WTC11 (cell line): ENCODE data around the gene TTLL5. TPM values are rescaled to one million over a fixed set of nuclear protein-coding genes. Genes with fewer than 3 reads are reported as not detected.

Experiments
- ATAC-seq: fragments of 200-7000 bp; cut with Tn5 transposase; 2 replicates; pipeline ENCODE4 v1.10.0; 2021; ENCODE audit warnings: mild to moderate bottlenecking, moderate library complexity
- CTCF ChIA-PET: fragments of 300-600 bp; sonication (Branson Sonifier 250); formaldehyde crosslinking; loops from one replicate; lab custom pipeline; 2021; ENCODE audit warnings: antibody characterized with exemption; lab: Charles Lee
- POLR2A ChIA-PET: fragments of 350-600 bp; sonication (Branson Sonifier 250); formaldehyde crosslinking; loops from one replicate; lab custom pipeline; 2021; ENCODE audit warnings: antibody characterized with exemption; lab: Charles Lee
- DNase-seq: peaks from one replicate; pipeline ENCODE4 v3.0.0; 2021; ENCODE audit warnings: low spot score
- H3K27ac Mint-ChIP-seq: 2 replicates; pipeline ENCODE4 v1.8.0; 2021; ENCODE audit warnings: mixed read lengths
- H3K27me3 Mint-ChIP-seq: 2 replicates; pipeline ENCODE4 v1.8.0; 2021; ENCODE audit warnings: low read depth, mild to moderate bottlenecking, moderate library complexity, mixed read lengths
- H3K36me3 Mint-ChIP-seq: 2 replicates; pipeline ENCODE4 v1.8.0; 2021; ENCODE audit warnings: mixed read lengths
- H3K4me1 Mint-ChIP-seq: 2 replicates; pipeline ENCODE4 v1.8.0; 2022; ENCODE audit warnings: mixed read lengths
- H3K4me3 Mint-ChIP-seq: 2 replicates; pipeline ENCODE4 v1.8.0; 2021; ENCODE audit warnings: mild to moderate bottlenecking, moderate library complexity, mixed read lengths
- H3K9me3 Mint-ChIP-seq: 2 replicates; pipeline ENCODE4 v1.8.0; 2021; ENCODE audit warnings: mixed read lengths
- AFF4 ChIP-seq: sonication (generic); formaldehyde crosslinking; IDR thresholded peaks from 2 replicates; pipeline ENCODE4 v1.8.1; 2023; ENCODE audit warnings: mild to moderate bottlenecking, missing genetic modification reagents, borderline replicate concordance
- AR ChIP-seq: fragments of 250-450 bp; sonication (Bioruptor Pico); IDR thresholded peaks from 2 replicates; pipeline ENCODE4 v1.9.0; 2021; ENCODE audit warnings: mild to moderate bottlenecking
- CREB1 ChIP-seq: sonication (generic); formaldehyde crosslinking; IDR thresholded peaks from 2 replicates; pipeline ENCODE4 v1.8.0; 2023; ENCODE audit warnings: mild to moderate bottlenecking, missing genetic modification reagents
- EMX1 ChIP-seq: fragments of 250-450 bp; sonication (Bioruptor Pico); IDR thresholded peaks from 2 replicates; pipeline ENCODE4 v1.8.0; 2021; ENCODE audit warnings: mild to moderate bottlenecking
- JAZF1 ChIP-seq: fragments of 250-450 bp; sonication (Bioruptor Pico); IDR thresholded peaks from 2 replicates; pipeline ENCODE4 v1.9.0; 2021; ENCODE audit warnings: moderate library complexity, mild to moderate bottlenecking, inconsistent platforms
- SMAD4 ChIP-seq: sonication (generic); formaldehyde crosslinking; IDR thresholded peaks from 2 replicates; pipeline ENCODE4 v1.8.0; 2022; ENCODE audit warnings: mild to moderate bottlenecking, missing genetic modification reagents
- TCF7 ChIP-seq: sonication (generic); formaldehyde crosslinking; IDR thresholded peaks from 2 replicates; pipeline ENCODE4 v1.8.0; 2022; ENCODE audit warnings: mild to moderate bottlenecking, low read depth, missing genetic modification reagents, moderate library complexity
- TEAD4 ChIP-seq: sonication (generic); formaldehyde crosslinking; IDR thresholded peaks from 2 replicates; pipeline ENCODE4 v1.8.0; 2022; ENCODE audit warnings: mild to moderate bottlenecking, missing genetic modification reagents
- ZBTB43 ChIP-seq: sonication (generic); formaldehyde crosslinking; IDR thresholded peaks from 2 replicates; pipeline ENCODE4 v1.8.1; 2023; ENCODE audit warnings: mild to moderate bottlenecking, missing genetic modification reagents
- ZNF232 ChIP-seq: sonication (generic); formaldehyde crosslinking; IDR thresholded peaks from 2 replicates; pipeline ENCODE4 v1.8.0; 2022; ENCODE audit warnings: mild to moderate bottlenecking, missing genetic modification reagents
- ZNF396 ChIP-seq: fragments of 250-450 bp; sonication (Bioruptor Pico); IDR thresholded peaks from 2 replicates; pipeline ENCODE4 v1.8.0; 2021; ENCODE audit warnings: mild to moderate bottlenecking, moderate library complexity, borderline replicate concordance
- ZNF512 ChIP-seq: sonication (generic); formaldehyde crosslinking; IDR thresholded peaks from 2 replicates; pipeline ENCODE4 v1.8.1; 2022; ENCODE audit warnings: missing genetic modification reagents, borderline replicate concordance
- total RNA-seq: library from RNA; stranded (reverse); gene quantifications from 3 replicates; pipeline ENCODE4 v1.2.3, GENCODE V29; 2021
- TF ChIP-seq, protein P1 (sequence below): sonication (generic); formaldehyde crosslinking; IDR thresholded peaks from 2 replicates; pipeline ENCODE4 v1.8.1; 2022; ENCODE audit warnings: low read depth, missing genetic modification reagents, borderline replicate concordance

TTLL5 gene
- total RNA-seq, 1 experiment from 2014 or later, result 39.6 TPM

GRCh38 chr14:75734854-75735253 is 73.8 kb downstream of the TTLL5 start:
- no peaks in the 10 kb centered on the region for H3K9me3 Mint-ChIP-seq
- H3K4me1 Mint-ChIP-seq, result peaks cover 4% of the 10 kb centered on the region
- DNase-seq (no peak), ATAC-seq (no peak)
- ChIA-PET POLR2A (no interaction called here), CTCF (interaction anchor here (0.9 kb wide), 1 partner anchor 26 kb away, joined by 4 read pairs; no protein-coding TSS in a partner anchor)
- H3K4me3 Mint-ChIP-seq, result no peak overlapping the region
- TF ChIP-seq TEAD4 (CRISPR knock-in tag) (no peak), ZNF512 (no peak)
- H3K36me3 Mint-ChIP-seq, result peaks cover 6% of the 10 kb centered on the region; the same call in 1 of the 2 replicates
- H3K27ac Mint-ChIP-seq, result no peak overlapping the region
- no peaks in the 10 kb centered on the region for H3K27me3 Mint-ChIP-seq

DNA sequence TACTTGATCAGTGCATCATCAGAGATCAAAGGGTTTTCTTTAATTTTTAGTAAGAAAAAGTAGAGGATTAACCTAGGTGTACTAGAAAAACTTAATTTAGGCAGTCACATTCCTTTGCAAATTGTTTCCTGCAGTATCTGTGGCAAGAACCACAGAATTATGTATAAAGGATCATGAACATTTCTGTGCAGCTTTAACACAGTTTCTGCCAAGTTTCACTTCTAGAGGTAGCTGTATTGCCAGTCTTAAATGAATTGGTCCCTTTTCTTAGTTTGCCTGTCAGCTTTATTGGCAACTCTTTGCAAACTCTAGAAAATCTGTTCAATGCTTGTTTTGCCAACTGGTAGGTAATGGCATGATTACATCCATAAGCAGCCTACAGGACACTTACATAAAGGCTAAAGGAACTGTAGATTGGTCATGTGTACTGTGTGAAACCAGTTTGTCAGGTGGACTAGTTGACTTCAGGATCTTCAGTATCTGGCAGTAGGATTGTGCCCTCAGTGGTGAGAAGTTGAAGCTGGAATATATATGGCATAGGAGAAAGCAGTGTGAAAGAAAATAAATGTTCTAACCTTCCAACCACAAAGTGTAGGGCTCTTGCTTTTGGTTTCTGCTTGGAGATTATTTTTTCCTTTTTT is 75.9 kb downstream of the TTLL5 start:
- no peaks in the 10 kb centered on the region for H3K27me3 Mint-ChIP-seq
- ChIA-PET CTCF (interaction anchor here (1.0 to 2.9 kb wide), 2 partner anchors 26 to 28 kb away, joined by 3 to 11 read pairs; no protein-coding TSS in a partner anchor), POLR2A (interaction anchor here (0.5 kb wide), 1 partner anchor 217 kb away, joined by 4 read pairs; no protein-coding TSS in a partner anchor)
- H3K27ac Mint-ChIP-seq, result no peak overlapping the region
- DNase-seq (no peak), ATAC-seq (no peak)
- TF ChIP-seq ZNF396 (CRISPR knock-in tag) (no peak), AR (CRISPR knock-in tag) (no peak), EMX1 (CRISPR knock-in tag) (no peak), AFF4 (no peak), ZBTB43 (no peak), ZNF232 (no peak), SMAD4 (CRISPR knock-in tag) (no peak), JAZF1 (no peak), TCF7 (CRISPR knock-in tag) (no peak), CREB1 (CRISPR knock-in tag) (no peak)
- TF ChIP-seq, protein P1, sequence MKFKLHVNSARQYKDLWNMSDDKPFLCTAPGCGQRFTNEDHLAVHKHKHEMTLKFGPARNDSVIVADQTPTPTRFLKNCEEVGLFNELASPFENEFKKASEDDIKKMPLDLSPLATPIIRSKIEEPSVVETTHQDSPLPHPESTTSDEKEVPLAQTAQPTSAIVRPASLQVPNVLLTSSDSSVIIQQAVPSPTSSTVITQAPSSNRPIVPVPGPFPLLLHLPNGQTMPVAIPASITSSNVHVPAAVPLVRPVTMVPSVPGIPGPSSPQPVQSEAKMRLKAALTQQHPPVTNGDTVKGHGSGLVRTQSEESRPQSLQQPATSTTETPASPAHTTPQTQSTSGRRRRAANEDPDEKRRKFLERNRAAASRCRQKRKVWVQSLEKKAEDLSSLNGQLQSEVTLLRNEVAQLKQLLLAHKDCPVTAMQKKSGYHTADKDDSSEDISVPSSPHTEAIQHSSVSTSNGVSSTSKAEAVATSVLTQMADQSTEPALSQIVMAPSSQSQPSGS (CRISPR knock-in tag), result no peak
- no peaks in the 10 kb centered on the region for H3K9me3 Mint-ChIP-seq
- H3K4me3 Mint-ChIP-seq, result no peak overlapping the region
- H3K36me3 Mint-ChIP-seq, result peaks cover 6% of the 10 kb centered on the region; the same call in 1 of the 2 replicates
- peaks cover 4% of the 10 kb centered on the region for H3K4me1 Mint-ChIP-seq
